T-cell (primary cell): ENCODE measurements around the gene DNAJC18. TPM values are rescaled to one million over a fixed set of nuclear protein-coding genes. Genes with fewer than 3 reads are reported as not detected.
A peak's percentile ranks its signal among the peaks of the same experiment; 100 is the strongest.
"Not testable (repeated sequence)": the region's sequence is repeated elsewhere in the genome, so short reads cannot be mapped to it uniquely, and the experiment has no call there.

Experiments used
- ATAC-seq, 4 experiments: fragments of 200-7000 bp in 3 of 4; fragments of 150-1000 bp in 1 of 4; cut with Tn5 transposase; replicated peaks in 1 of 4; 1 replicate in 3 of 4; 2 replicates in 1 of 4; pipeline ENCODE4 v1.10.0; 2021; ENCODE audit warnings: moderate library complexity in 3 of 4, mild to moderate bottlenecking in 2 of 4, moderate number of reproducible peaks in 1 of 4
- CTCF ChIA-PET, 2 donors: fragments of 300-600 bp; sonication (Branson Sonifier 250); formaldehyde crosslinking; loops; one replicate each; lab custom pipeline; 2022; ENCODE audit warnings: antibody characterized with exemption in 2 of 2; lab: Charles Lee
- POLR2A ChIA-PET, 2 donors: fragments of 300-600 bp; sonication (Branson Sonifier 250); formaldehyde crosslinking; loops; one replicate each; lab custom pipeline; 2022; ENCODE audit warnings: antibody characterized with exemption in 2 of 2; lab: Charles Lee
- DNase-seq, 35 experiments: peaks; one replicate each; pipeline versions ENCODE4 v3.0.0 to v3.0.0-alpha.2; 2013 to 2023
- H3K27ac ChIP-seq: one replicate; pipeline ENCODE4 v1.5.1; 2013; ENCODE audit warnings: low read length
- H3K27me3 ChIP-seq, 2 experiments: replicated peaks in 1 of 2; 1 replicate in 1 of 2; 2 replicates in 1 of 2; pipeline versions ENCODE4 v1.6.1 to v1.7.0; 2013; ENCODE audit warnings: low read length in 1 of 2, mixed read lengths in 1 of 2; ENCODE audit not compliant: control insufficient read depth in 2 of 2, insufficient read depth in 2 of 2; ENCODE audit errors: extremely low read depth in 1 of 2
- H3K36me3 ChIP-seq, 2 donors: 1 replicate in 1 of 2; 2 replicates in 1 of 2; pipeline versions ENCODE4 v1.6.1 to v1.7.0; 2013; ENCODE audit warnings: low read length in 1 of 2; ENCODE audit not compliant: control insufficient read depth in 2 of 2, insufficient read depth in 1 of 2; ENCODE audit errors: extremely low read depth in 1 of 2
- H3K4me1 ChIP-seq, 2 experiments: 1 replicate in 1 of 2; 2 replicates in 1 of 2; pipeline versions ENCODE4 v1.6.1 to v1.7.0; 2013; ENCODE audit warnings: low read length in 2 of 2, mixed read lengths in 1 of 2; ENCODE audit not compliant: insufficient read depth in 2 of 2, control insufficient read depth in 1 of 2; ENCODE audit errors: extremely low read depth in 1 of 2
- H3K4me3 ChIP-seq, 2 donors: 1 replicate in 1 of 2; 2 replicates in 1 of 2; pipeline versions ENCODE4 v1.5.1 to v1.7.0; 2013; ENCODE audit warnings: mild to moderate bottlenecking in 2 of 2, low read length in 1 of 2, moderate library complexity in 1 of 2; ENCODE audit not compliant: control insufficient read depth in 1 of 2; ENCODE audit errors: extremely low read depth in 1 of 2
- H3K9me3 ChIP-seq: 2 replicates; pipeline ENCODE4 v1.7.0; 2013
- H3K27ac Mint-ChIP-seq, 2 donors: one replicate each; pipeline ENCODE4 v1.8.0; 2020 to 2021; ENCODE audit warnings: mild to moderate bottlenecking in 2 of 2, mixed read lengths in 2 of 2
- H3K27me3 Mint-ChIP-seq, 2 donors: one replicate each; pipeline ENCODE4 v1.8.0; 2021 to 2022; ENCODE audit warnings: mixed read lengths in 2 of 2
- H3K36me3 Mint-ChIP-seq: one replicate; pipeline ENCODE4 v1.8.0; 2021; ENCODE audit warnings: mixed read lengths
- H3K4me1 Mint-ChIP-seq, 3 donors: one replicate each; pipeline ENCODE4 v1.8.0; 2020 to 2022; ENCODE audit warnings: mixed read lengths in 3 of 3, mild to moderate bottlenecking in 1 of 3
- H3K4me3 Mint-ChIP-seq, 3 donors: one replicate each; pipeline ENCODE4 v1.8.0; 2020 to 2022; ENCODE audit warnings: mild to moderate bottlenecking in 3 of 3, mixed read lengths in 3 of 3, moderate library complexity in 3 of 3
- H3K9me3 Mint-ChIP-seq, 3 donors: one replicate each; pipeline ENCODE4 v1.8.0; 2020 to 2022; ENCODE audit warnings: mixed read lengths in 3 of 3
- WGBS: methylation state at CpG from one replicate; pipeline ENCODE4 v1.1.5; 2013; ENCODE audit warnings: missing lambda C conversion rate; ENCODE audit not compliant: insufficient coverage; 5-methylcytosine and 5-hydroxymethylcytosine counted together
- total RNA-seq, 35 experiments: library from RNA in 6 of 35; stranded (reverse) in 6 of 35; fragments of 120-200 nt in 1 of 35; gene quantifications; one replicate each; pipeline versions ENCODE4 v1.2.1 to v1.2.4 and lab custom pipeline; 2013 to 2026

Gene DNAJC18
- total RNA-seq, 5 donors from 2014 or later (not counting 1 experiment from before 2014, with no cell fraction given) = 4.7 to 7.2 (median 6.4) TPM

GRCh38 chr5:139443831-139444453 is 4.6 kb upstream of the DNAJC18 start:
- H3K27ac Mint-ChIP-seq = peak overlapping the region; percentile 96 to 98
- no peaks in the 10 kb centered on the region for H3K27me3 Mint-ChIP-seq
- H3K4me3 Mint-ChIP-seq = peak overlapping the region in 2 of 3 donors; percentile 53 to 59
- no peaks in the 10 kb centered on the region for H3K9me3 ChIP-seq
- H3K27me3 ChIP-seq = peaks cover 0 to 5% of the 10 kb centered on the region in 2 experiments
- H3K27ac ChIP-seq = no peak overlapping the region
- H3K9me3 Mint-ChIP-seq = no peaks in the 10 kb centered on the region
- 20% methylated on average over 1 of the region's 4 CpGs for WGBS
- peaks cover 50 to 75% (median 54%) of the 10 kb centered on the region in 3 donors for H3K4me1 Mint-ChIP-seq
- no peaks in the 10 kb centered on the region for H3K36me3 ChIP-seq
- ATAC-seq (peak; percentile 18 to 38 (median 26)), DNase-seq (peak in 3 of 35 experiments; percentile 24 to 57 (median 29))
- CTCF ChIA-PET = interaction anchor here (0.6 to 0.9 kb wide), 2 partner anchors 69 to 1413 kb away, joined by 3 read pairs; no protein-coding TSS in a partner anchor
- no peaks in the 10 kb centered on the region for H3K36me3 Mint-ChIP-seq
- POLR2A ChIA-PET = interaction anchor here in 1 of 2 donors (0.8 kb wide), 1 partner anchor 14 kb away, joined by 3 read pairs; no protein-coding TSS in a partner anchor
- H3K4me3 ChIP-seq = no peak overlapping the region
- H3K4me1 ChIP-seq = peaks cover 22 to 32% of the 10 kb centered on the region in 2 experiments

- H3K9me3 ChIP-seq, H3K36me3 Mint-ChIP-seq, ATAC-seq, DNase-seq, H3K36me3 ChIP-seq, CTCF ChIA-PET, H3K27me3 Mint-ChIP-seq, H3K4me3 ChIP-seq, H3K27me3 ChIP-seq, H3K9me3 Mint-ChIP-seq: not testable (repeated sequence)
- WGBS = 100% methylated on average over 10 of the region's 17 CpGs
- Histone ChIP-seq H3K4me1 (peaks cover 24 to 34% of the 10 kb centered on the region in 2 experiments), H3K27ac (peak overlapping the region; percentile 99)
- Mint-ChIP-seq H3K27ac (peak overlapping the region; percentile 99 to 100), H3K4me1 (peaks cover 45 to 64% (median 48%) of the 10 kb centered on the region in 3 donors), H3K4me3 (peak overlapping the region in 1 of 3 donors; percentile 99)
- POLR2A ChIA-PET = interaction anchor here in 1 of 2 donors (1.8 kb wide), 1 partner anchor 41 kb away, joined by 9 read pairs; the partner anchor contains the start of gene STING1
Observed at GRCh38 chr5:139440416-139440815, 1.1 kb upstream of the DNAJC18 start.

GRCh38 chr5:139438707-139439012 is 665 bp downstream of the DNAJC18 start:
- no peaks in the 10 kb centered on the region for H3K9me3 Mint-ChIP-seq

GRCh38 chr5:139435676-139436075 is 3.6 kb downstream of the DNAJC18 start:
- Histone ChIP-seq H3K27me3 (no peaks in the 10 kb centered on the region), H3K27ac (no peak overlapping the region), H3K4me3 (no peak overlapping the region), H3K9me3 (no peaks in the 10 kb centered on the region), H3K4me1 (peaks cover 7 to 14% of the 10 kb centered on the region in 2 experiments), H3K36me3 (peaks cover 9 to 12% of the 10 kb centered on the region in 2 donors)
- H3K36me3 Mint-ChIP-seq = peaks cover 9% of the 10 kb centered on the region
- no peak overlapping the region for H3K4me3 Mint-ChIP-seq
- POLR2A ChIA-PET = no interaction called here
- CTCF ChIA-PET = interaction anchor here (0.6 to 0.9 kb wide), 2 partner anchors 86 to 1886 kb away, joined by 3 to 5 read pairs; no protein-coding TSS in a partner anchor
- H3K27me3 Mint-ChIP-seq = no peaks in the 10 kb centered on the region
- no peaks in the 10 kb centered on the region for H3K9me3 Mint-ChIP-seq
- WGBS = no CpG with 5 or more reads among the region's 3 CpGs
- ATAC-seq = no peak
- H3K4me1 Mint-ChIP-seq = peaks cover 29 to 34% (median 32%) of the 10 kb centered on the region in 3 donors
- H3K27ac Mint-ChIP-seq = no peak overlapping the region
- no peak for DNase-seq

More at GRCh38 chr5:139438707-139439012, 665 bp downstream of the DNAJC18 start:
- CTCF ChIA-PET = interaction anchor here (0.6 to 2.2 kb wide), 12 partner anchors 9 to 722 kb away, joined by 3 to 16 read pairs (median 5); partner anchors contain the start of genes SMIM33 (in 1 of the 2) and STING1 (in 1 of the 2)
- POLR2A ChIA-PET = interaction anchor here in 1 of 2 donors (1.8 kb wide), 1 partner anchor 43 kb away, joined by 9 read pairs; the partner anchor contains the start of gene STING1
- H3K36me3 ChIP-seq = peaks cover 3 to 8% of the 10 kb centered on the region in 2 donors
- H3K27ac ChIP-seq = peak overlapping the region; percentile 45
- peak overlapping the region; percentile 25 to 83 for H3K4me3 ChIP-seq
- H3K4me1 ChIP-seq = peaks cover 16 to 21% of the 10 kb centered on the region in 2 experiments
- Mint-ChIP-seq H3K4me3 (peak overlapping the region; percentile 86 to 99 (median 98)), H3K4me1 (peaks cover 38 to 50% (median 40%) of the 10 kb centered on the region in 3 donors), H3K27me3 (no peaks in the 10 kb centered on the region), H3K27ac (peak overlapping the region; percentile 60 to 99), H3K36me3 (peaks cover 9% of the 10 kb centered on the region)
- DNase-seq (no peak), ATAC-seq (no peak)
- H3K9me3 ChIP-seq = no peaks in the 10 kb centered on the region
- H3K27me3 ChIP-seq = peaks cover 0 to 2% of the 10 kb centered on the region in 2 experiments
- WGBS = 52% methylated on average over 8 of the region's 8 CpGs

- Mint-ChIP-seq H3K4me1 (peaks cover 10 to 16% (median 12%) of the 10 kb centered on the region in 3 donors), H3K9me3 (no peaks in the 10 kb centered on the region), H3K27ac (no peak overlapping the region), H3K27me3 (no peaks in the 10 kb centered on the region), H3K4me3 (no peak overlapping the region), H3K36me3 (peaks cover 4% of the 10 kb centered on the region)
- Histone ChIP-seq H3K36me3 (peaks cover 7 to 9% of the 10 kb centered on the region in 2 donors), H3K27me3 (no peaks in the 10 kb centered on the region), H3K4me1 (peaks cover 0 to 8% of the 10 kb centered on the region in 2 experiments), H3K4me3 (no peak overlapping the region), H3K9me3 (no peaks in the 10 kb centered on the region), H3K27ac (no peak overlapping the region)
- no peak for DNase-seq
- CTCF ChIA-PET = no interaction called here
- no peak for ATAC-seq
- POLR2A ChIA-PET = no interaction called here
- no CpG with 5 or more reads among the region's 1 CpG for WGBS
Observed at GRCh38 chr5:139431706-139432105, 7.6 kb downstream of the DNAJC18 start.

GRCh38 chr5:139430015-139430414 is 9.3 kb downstream of the DNAJC18 start:
- Mint-ChIP-seq H3K4me3 (no peak overlapping the region), H3K27ac (peak overlapping the region; percentile 37 to 86), H3K9me3 (no peaks in the 10 kb centered on the region), H3K4me1 (peaks cover 10 to 16% (median 12%) of the 10 kb centered on the region in 3 donors), H3K36me3 (peaks cover 14% of the 10 kb centered on the region), H3K27me3 (no peaks in the 10 kb centered on the region)
- Histone ChIP-seq H3K9me3 (no peaks in the 10 kb centered on the region), H3K27ac (no peak overlapping the region), H3K4me3 (no peak overlapping the region), H3K4me1 (peaks cover 0 to 8% of the 10 kb centered on the region in 2 experiments), H3K27me3 (no peaks in the 10 kb centered on the region), H3K36me3 (peaks cover 9 to 10% of the 10 kb centered on the region in 2 donors)
- POLR2A ChIA-PET = interaction anchor here (0.5 to 1.0 kb wide), 6 partner anchors 9 to 1112 kb away, joined by 3 to 6 read pairs (median 4); partner anchors contain the start of gene DNAJC18 (in 2 of the 2)
- no peak for DNase-seq
- WGBS = no CpG with 5 or more reads among the region's 2 CpGs
- CTCF ChIA-PET = interaction anchor here (0.6 to 2.2 kb wide), 5 partner anchors 9 to 150 kb away, joined by 3 to 16 read pairs (median 6); partner anchors contain the start of gene DNAJC18 (in 1 of the 2)
- peak; percentile 19 to 93 (median 48) for ATAC-seq
